ENCODE results near the gene BZW1. TPM values are rescaled to one million over a fixed set of nuclear protein-coding genes. Genes with fewer than 3 reads are reported as not detected.

Gene BZW1
- total RNA-seq, 1 experiment from 2014 or later: 454 TPM

GRCh38 chr2:200862532-200863000 lies 50.9 kb downstream of the BZW1 start:
- ChIA-PET CTCF (no interaction called here), RAD21 (ENCODE audit: low non-redundant PET in 1 of 2, low total read pairs in 2 of 2, uncharacterized antibody in 2 of 2, unreplicated experiment in 2 of 2) (no interaction called here), POLR2A (no interaction called here)
- peaks cover 69% of the 10 kb centered on the region for H3K79me2 ChIP-seq (ENCODE audit: insufficient read depth, low read length)
- H3K4me3 ChIP-seq (replicated peaks in 1 of 2; ENCODE audit: low read depth in 1 of 2, low read length in 2 of 2): peak overlapping the region; percentile 90 to 96
- 0 out of 2 replicates have a peak, but pooled peaks cover 3% of the 10 kb centered on the region for H4K20me1 ChIP-seq (ENCODE audit: insufficient read depth)
- no peak for ATAC-seq
- intact Hi-C loops (cut with micrococcal nuclease): loop anchor here (5.0 kb wide), 1 partner anchor 50 kb away; the partner anchor contains the start of gene BZW1
- peak overlapping the region; percentile 27 for H3K27ac ChIP-seq (ENCODE audit: low read depth, low read length)
- no peak overlapping the region for H2AFZ ChIP-seq (ENCODE audit: low read depth, low read length, poor library complexity, severe bottlenecking)
- H3K9me2 ChIP-seq (ENCODE audit: insufficient read depth): no peaks in the 10 kb centered on the region
- no peaks in the 10 kb centered on the region for H3K9me3 ChIP-seq (ENCODE audit: control insufficient read depth in 1 of 2, insufficient read depth in 1 of 2, low read depth in 1 of 2, low read length in 2 of 2)
- H3K4me1 ChIP-seq (ENCODE audit: control insufficient read depth in 1 of 2, insufficient read depth in 2 of 2, low read length in 2 of 2): peaks cover 6 to 23% of the 10 kb centered on the region in 2 experiments; a peak in 3 of 4 replicates
- H3K4me2 ChIP-seq (ENCODE audit: low read length): peak overlapping the region; percentile 78
- DNase-seq (ENCODE audit: low read depth, low spot score): no peak
- peaks cover 32 to 43% of the 10 kb centered on the region in 2 experiments for H3K36me3 ChIP-seq (ENCODE audit: control insufficient read depth in 1 of 2, insufficient read depth in 2 of 2, low read length in 2 of 2)
- BruUV-seq (replicated peaks): TSS peak; percentile 48
- H3K27me3 ChIP-seq (ENCODE audit: insufficient read depth, low read length): no peaks in the 10 kb centered on the region
- no peak for TF ChIP-seq EGR1 (IDR thresholded peaks at IDR 0.05; ENCODE audit: low read depth)
- TF ChIP-seq EZH2phosphoT487 (IDR thresholded peaks at IDR 0.05; ENCODE audit: borderline replicate concordance): no peak
- TF ChIP-seq, protein P1, sequence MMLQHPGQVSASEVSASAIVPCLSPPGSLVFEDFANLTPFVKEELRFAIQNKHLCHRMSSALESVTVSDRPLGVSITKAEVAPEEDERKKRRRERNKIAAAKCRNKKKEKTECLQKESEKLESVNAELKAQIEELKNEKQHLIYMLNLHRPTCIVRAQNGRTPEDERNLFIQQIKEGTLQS (IDR thresholded peaks at IDR 0.05): no peak
- no peak for TF ChIP-seq ZNF274 (IDR thresholded peaks at IDR 0.05; ENCODE audit: low read depth, low read length)
- no peak for TF ChIP-seq REST (IDR thresholded peaks at IDR 0.05; ENCODE audit: low read depth)
- no peak for TF ChIP-seq RAD21 (IDR thresholded peaks at IDR 0.05; ENCODE audit: low read depth)
- no peak for TF ChIP-seq YY1 (IDR thresholded peaks at IDR 0.05; ENCODE audit: extremely low read depth, insufficient replicate concordance, low read depth, low read length)
- TF ChIP-seq, protein P2, sequence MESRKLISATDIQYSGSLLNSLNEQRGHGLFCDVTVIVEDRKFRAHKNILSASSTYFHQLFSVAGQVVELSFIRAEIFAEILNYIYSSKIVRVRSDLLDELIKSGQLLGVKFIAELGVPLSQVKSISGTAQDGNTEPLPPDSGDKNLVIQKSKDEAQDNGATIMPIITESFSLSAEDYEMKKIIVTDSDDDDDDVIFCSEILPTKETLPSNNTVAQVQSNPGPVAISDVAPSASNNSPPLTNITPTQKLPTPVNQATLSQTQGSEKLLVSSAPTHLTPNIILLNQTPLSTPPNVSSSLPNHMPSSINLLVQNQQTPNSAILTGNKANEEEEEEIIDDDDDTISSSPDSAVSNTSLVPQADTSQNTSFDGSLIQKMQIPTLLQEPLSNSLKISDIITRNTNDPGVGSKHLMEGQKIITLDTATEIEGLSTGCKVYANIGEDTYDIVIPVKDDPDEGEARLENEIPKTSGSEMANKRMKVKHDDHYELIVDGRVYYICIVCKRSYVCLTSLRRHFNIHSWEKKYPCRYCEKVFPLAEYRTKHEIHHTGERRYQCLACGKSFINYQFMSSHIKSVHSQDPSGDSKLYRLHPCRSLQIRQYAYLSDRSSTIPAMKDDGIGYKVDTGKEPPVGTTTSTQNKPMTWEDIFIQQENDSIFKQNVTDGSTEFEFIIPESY (IDR thresholded peaks at IDR 0.05; ENCODE audit: extremely low read depth, insufficient replicate concordance, low read length): no peak
- TF ChIP-seq, protein P3, sequence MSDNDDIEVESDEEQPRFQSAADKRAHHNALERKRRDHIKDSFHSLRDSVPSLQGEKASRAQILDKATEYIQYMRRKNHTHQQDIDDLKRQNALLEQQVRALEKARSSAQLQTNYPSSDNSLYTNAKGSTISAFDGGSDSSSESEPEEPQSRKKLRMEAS (IDR thresholded peaks at IDR 0.05): no peak
- TF ChIP-seq ZFX (IDR thresholded peaks at IDR 0.05): no peak
- TF ChIP-seq TCF7L2 (IDR thresholded peaks at IDR 0.05; ENCODE audit: borderline replicate concordance, extremely low read depth, insufficient read depth, insufficient read length): no peak
- peak overlapping the region; percentile 94 for H3K9ac ChIP-seq (ENCODE audit: low read length)
